ENCODE measurements around the gene RRP12. TPM values are rescaled to one million over a fixed set of nuclear protein-coding genes. Genes with fewer than 3 reads are reported as not detected.

Gene RRP12
- total and polyA plus RNA-seq, 2 of the 4 experiments (the other 2 are of a cell fraction): 21.5 to 23.3 TPM

DNA sequence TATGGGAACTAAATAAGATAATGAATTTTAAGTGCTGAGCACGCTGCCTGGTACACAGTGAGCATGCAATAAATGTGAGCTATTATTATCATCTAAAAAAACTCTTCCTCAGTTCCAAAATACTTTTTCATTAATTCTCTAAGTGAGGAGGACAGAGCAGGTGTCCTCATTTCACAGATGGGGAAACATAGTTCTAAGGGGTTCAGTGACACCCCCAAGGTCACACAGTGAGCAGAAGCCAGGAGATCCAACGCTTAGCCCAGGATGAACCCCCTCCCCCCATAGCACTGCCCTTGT lies 6.8 kb upstream of the RRP12 start:
- intact Hi-C loops (cut with micrococcal nuclease): loop anchor here (1.0 to 5.0 kb wide), 5 partner anchors 19 to 323 kb away; partner anchors contain the start of genes EXOSC1 and ZDHHC16
- ATAC-seq (ENCODE audit: low read depth): no peak

More for the DNA sequence above, 6.8 kb upstream of the RRP12 start:
- Histone ChIP-seq H4K5ac (ENCODE audit: low read depth, low read length) (no peak overlapping the region), H3K79me1 (ENCODE audit: low read depth in 1 of 2, low read length in 2 of 2) (no peaks in the 10 kb centered on the region; a peak in 1 of 4 replicates), H3K27me3 (ENCODE audit: control insufficient read depth, insufficient read depth, low read length) (no peaks in the 10 kb centered on the region), H2AK9ac (replicated peaks; ENCODE audit: low read depth, low read length, poor library complexity) (no peak overlapping the region), H3K4me1 (ENCODE audit: control insufficient read depth, insufficient read depth, low read length) (no peaks in the 10 kb centered on the region), H3K9ac (ENCODE audit: low read depth, low read length) (no peak overlapping the region), H3K23ac (ENCODE audit: low read depth, low read length) (no peak overlapping the region), H4K91ac (ENCODE audit: insufficient read depth, low read depth, low read length) (no peak overlapping the region), H3K4me2 (ENCODE audit: low read depth, low read length) (no peak overlapping the region), H2AFZ (replicated peaks; ENCODE audit: low read length, poor library complexity) (no peak overlapping the region), H3K9me1 (ENCODE audit: insufficient read depth, low read length) (0 out of 2 replicates have a peak, but pooled peaks cover 1% of the 10 kb centered on the region), H2BK15ac (ENCODE audit: low read depth, low read length) (no peak overlapping the region), H2BK120ac (ENCODE audit: low read depth, low read length) (no peak overlapping the region), H3K27ac (ENCODE audit: insufficient read depth, low read length) (no peak overlapping the region), H3K36me3 (ENCODE audit: control insufficient read depth, insufficient read depth, low read length) (no peaks in the 10 kb centered on the region), H2BK20ac (ENCODE audit: low read depth, low read length) (no peak overlapping the region), H2AK5ac (ENCODE audit: low read depth, low read length) (no peak overlapping the region), H3K14ac (replicated peaks; ENCODE audit: low read depth, low read length) (no peak overlapping the region), H3K4ac (ENCODE audit: low read depth, low read length) (no peak overlapping the region), H4K8ac (ENCODE audit: low read depth in 2 of 2, low read length in 2 of 2) (no peak overlapping the region), H2BK5ac (ENCODE audit: low read depth, low read length, poor library complexity, severe bottlenecking) (no peak overlapping the region), H3K56ac (ENCODE audit: extremely low read depth, insufficient read depth, low read length) (no peak overlapping the region), H3K4me3 (ENCODE audit: insufficient read depth, low read depth, low read length) (no peak overlapping the region), H3K9me3 (ENCODE audit: control insufficient read depth, insufficient read depth, low read length) (no peaks in the 10 kb centered on the region), H3K18ac (ENCODE audit: low read depth, low read length) (no peak overlapping the region), H4K20me1 (ENCODE audit: insufficient read depth, low read length) (no peaks in the 10 kb centered on the region)
- no CpG with 5 or more reads among the region's 2 CpGs for WGBS, 2 experiments (ENCODE audit: extremely low coverage in 2 of 2, insufficient read length in 1 of 2)
- in situ Hi-C loops (cut with MboI; ENCODE audit: low sequenced_read_pairs) (no loop called here), dilution Hi-C loops (cut with HindIII; ENCODE audit: low sequenced_read_pairs, unreplicated experiment) (no loop called here)
- ChIA-PET CTCF (no interaction called here), POLR2A (ENCODE audit: unreplicated experiment) (no interaction called here)
- DNase-seq: no peak
- no peak for TF ChIP-seq POLR2A (IDR thresholded peaks at IDR 0.05; ENCODE audit: low read depth, low read length)
- no peak for TF ChIP-seq RAD21 (IDR thresholded peaks at IDR 0.05; ENCODE audit: low read length)
- no peak for TF ChIP-seq CEBPB (IDR thresholded peaks at IDR 0.05; ENCODE audit: low read depth, low read length)
- TF ChIP-seq RFX5 (IDR thresholded peaks at IDR 0.05; ENCODE audit: low read depth, low read length): no peak
- TF ChIP-seq, protein P1, sequence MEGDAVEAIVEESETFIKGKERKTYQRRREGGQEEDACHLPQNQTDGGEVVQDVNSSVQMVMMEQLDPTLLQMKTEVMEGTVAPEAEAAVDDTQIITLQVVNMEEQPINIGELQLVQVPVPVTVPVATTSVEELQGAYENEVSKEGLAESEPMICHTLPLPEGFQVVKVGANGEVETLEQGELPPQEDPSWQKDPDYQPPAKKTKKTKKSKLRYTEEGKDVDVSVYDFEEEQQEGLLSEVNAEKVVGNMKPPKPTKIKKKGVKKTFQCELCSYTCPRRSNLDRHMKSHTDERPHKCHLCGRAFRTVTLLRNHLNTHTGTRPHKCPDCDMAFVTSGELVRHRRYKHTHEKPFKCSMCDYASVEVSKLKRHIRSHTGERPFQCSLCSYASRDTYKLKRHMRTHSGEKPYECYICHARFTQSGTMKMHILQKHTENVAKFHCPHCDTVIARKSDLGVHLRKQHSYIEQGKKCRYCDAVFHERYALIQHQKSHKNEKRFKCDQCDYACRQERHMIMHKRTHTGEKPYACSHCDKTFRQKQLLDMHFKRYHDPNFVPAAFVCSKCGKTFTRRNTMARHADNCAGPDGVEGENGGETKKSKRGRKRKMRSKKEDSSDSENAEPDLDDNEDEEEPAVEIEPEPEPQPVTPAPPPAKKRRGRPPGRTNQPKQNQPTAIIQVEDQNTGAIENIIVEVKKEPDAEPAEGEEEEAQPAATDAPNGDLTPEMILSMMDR (conservative IDR thresholded peaks at IDR 0.05; ENCODE audit: low read depth, low read length): no peak
- no peak for TF ChIP-seq MAZ (IDR thresholded peaks at IDR 0.05; ENCODE audit: borderline replicate concordance, low read depth, low read length)
- TF ChIP-seq BHLHE40 (IDR thresholded peaks at IDR 0.05; ENCODE audit: low read depth, low read length): no peak
- TF ChIP-seq CHD1 (IDR thresholded peaks at IDR 0.05; ENCODE audit: low read depth, low read length): no peak
- TF ChIP-seq MAFK (IDR thresholded peaks at IDR 0.05; ENCODE audit: low read depth, low read length): no peak
- BruUV-seq (replicated peaks): no TSS peak

All from IMR-90 (cell line).